Breast epithelium (tissue), 3 donors: ENCODE data around the gene CIZ1.

ENCODE experiments used
- CTCF ChIP-seq, 3 donors: fragments of 450-650 bp; IDR thresholded peaks; one replicate each; pipeline ENCODE4 v1.5.1; 2016 to 2017; ENCODE audit warnings: antibody characterized with exemption in 3 of 3, mild to moderate bottlenecking in 3 of 3, moderate library complexity in 3 of 3
- POLR2A ChIP-seq: fragments of 450-650 bp; IDR thresholded peaks from one replicate; pipeline ENCODE4 v1.6.1; 2016; ENCODE audit warnings: antibody characterized with exemption, mild to moderate bottlenecking, moderate library complexity
- POLR2AphosphoS5 ChIP-seq, 3 donors: sonication (generic); formaldehyde crosslinking; IDR thresholded peaks; one replicate each; pipeline ENCODE4 v1.6.1; 2017; ENCODE audit warnings: antibody characterized with exemption in 3 of 3

GRCh38 chr9:128201441-128202369 lies 10.3 kb upstream of the CIZ1 start:
- TF ChIP-seq POLR2A (no peak), POLR2AphosphoS5 (IDR thresholded peaks at IDR 0.05) (no peak), CTCF (IDR thresholded peaks at IDR 0.05) (no peak)
